ENCODE measurements around the gene PRIMA1.

GRCh38 chr14:93708311-93708734 is 80.0 kb downstream of the PRIMA1 start:
- no peak for TF ChIP-seq FOXO4 (CRISPR knock-in tag; IDR thresholded peaks at IDR 0.05)
- no peak for TF ChIP-seq ZKSCAN8 (CRISPR knock-in tag; IDR thresholded peaks at IDR 0.05)
- TF ChIP-seq ZNF589 (CRISPR knock-in tag; IDR thresholded peaks at IDR 0.05; ENCODE audit: low read depth): no peak
- no peak for TF ChIP-seq USF2 (CRISPR knock-in tag; IDR thresholded peaks at IDR 0.05)
